ENCODE data around the gene FOXE1.

FOXE1 gene

GRCh38 chr9:97808415-97808814 is 44.6 kb upstream of the FOXE1 start:
- Histone ChIP-seq H3K79me2 (ENCODE audit: insufficient read depth, low read depth) (no peaks in the 10 kb centered on the region), H3K4me3 (IDR thresholded peaks at IDR 0.05; ENCODE audit: insufficient read depth, low read depth, low read length) (no peak overlapping the region), H3K27ac (no peak overlapping the region), H3K36me3 (ENCODE audit: insufficient read depth) (no peaks in the 10 kb centered on the region), H3K27me3 (ENCODE audit: insufficient read depth, low read depth) (no peaks in the 10 kb centered on the region), H3K4me1 (ENCODE audit: low read depth, poor library complexity, severe bottlenecking) (peaks cover 4% of the 10 kb centered on the region), H3K4me2 (no peak overlapping the region), H2AFZ (ENCODE audit: low read depth) (no peak overlapping the region), H4K20me1 (ENCODE audit: insufficient read depth) (no peaks in the 10 kb centered on the region), H3K9ac (no peak overlapping the region)
- TF ChIP-seq CTCF (conservative IDR thresholded peaks at IDR 0.05; ENCODE audit: low read depth, low read length), result no peak

- Histone ChIP-seq H2AFZ (ENCODE audit: low read depth) (no peak overlapping the region), H3K4me3 (IDR thresholded peaks at IDR 0.05; ENCODE audit: insufficient read depth, low read depth, low read length) (no peak overlapping the region), H3K4me2 (no peak overlapping the region), H3K4me1 (ENCODE audit: low read depth, poor library complexity, severe bottlenecking) (peaks cover under 1% of the 10 kb centered on the region), H3K27ac (no peak overlapping the region), H4K20me1 (ENCODE audit: insufficient read depth) (no peaks in the 10 kb centered on the region), H3K27me3 (ENCODE audit: insufficient read depth, low read depth) (no peaks in the 10 kb centered on the region), H3K36me3 (ENCODE audit: insufficient read depth) (no peaks in the 10 kb centered on the region), H3K79me2 (ENCODE audit: insufficient read depth, low read depth) (no peaks in the 10 kb centered on the region), H3K9ac (no peak overlapping the region)
- TF ChIP-seq CTCF (conservative IDR thresholded peaks at IDR 0.05; ENCODE audit: low read depth, low read length), result no peak
Observed at GRCh38 chr9:97808972-97809371, 44.1 kb upstream of the FOXE1 start.

- no peak overlapping the region for H2AFZ ChIP-seq (ENCODE audit: low read depth)
- H3K27me3 ChIP-seq (ENCODE audit: insufficient read depth, low read depth), result no peaks in the 10 kb centered on the region
- H3K27ac ChIP-seq, result no peak overlapping the region
- TF ChIP-seq CTCF (conservative IDR thresholded peaks at IDR 0.05; ENCODE audit: low read depth, low read length), result no peak
- no peak overlapping the region for H3K4me3 ChIP-seq (IDR thresholded peaks at IDR 0.05; ENCODE audit: insufficient read depth, low read depth, low read length)
- H4K20me1 ChIP-seq (ENCODE audit: insufficient read depth), result no peaks in the 10 kb centered on the region
- H3K36me3 ChIP-seq (ENCODE audit: insufficient read depth), result no peaks in the 10 kb centered on the region
- no peak overlapping the region for H3K9ac ChIP-seq
- no peaks in the 10 kb centered on the region for H3K79me2 ChIP-seq (ENCODE audit: insufficient read depth, low read depth)
- H3K4me1 ChIP-seq (ENCODE audit: low read depth, poor library complexity, severe bottlenecking), result no peaks in the 10 kb centered on the region
- H3K4me2 ChIP-seq, result no peak overlapping the region
Observed at GRCh38 chr9:97809666-97810344, 43.2 kb upstream of the FOXE1 start.

GRCh38 chr9:97811533-97812246 is 41.3 kb upstream of the FOXE1 start:
- no peaks in the 10 kb centered on the region for H3K27me3 ChIP-seq (ENCODE audit: insufficient read depth, low read depth)
- no peak overlapping the region for H3K4me3 ChIP-seq (IDR thresholded peaks at IDR 0.05; ENCODE audit: insufficient read depth, low read depth, low read length)
- TF ChIP-seq CTCF (conservative IDR thresholded peaks at IDR 0.05; ENCODE audit: low read depth, low read length), result no peak
- no peak overlapping the region for H3K9ac ChIP-seq
- H3K79me2 ChIP-seq (ENCODE audit: insufficient read depth, low read depth), result no peaks in the 10 kb centered on the region
- H3K4me1 ChIP-seq (ENCODE audit: low read depth, poor library complexity, severe bottlenecking), result no peaks in the 10 kb centered on the region
- no peak overlapping the region for H3K27ac ChIP-seq
- H3K4me2 ChIP-seq, result no peak overlapping the region
- no peaks in the 10 kb centered on the region for H3K36me3 ChIP-seq (ENCODE audit: insufficient read depth)
- H4K20me1 ChIP-seq (ENCODE audit: insufficient read depth), result no peaks in the 10 kb centered on the region
- no peak overlapping the region for H2AFZ ChIP-seq (ENCODE audit: low read depth)
